GM18870 (cell line): ENCODE results near the gene RABL6.
"Not testable (repeated sequence)": the region's sequence is repeated elsewhere in the genome, so short reads cannot be mapped to it uniquely, and the experiment has no call there.

Source experiments
- ATAC-seq: cut with Tn5 transposase; IDR thresholded peaks from one replicate; pipeline ENCODE4 v1.9.1; 2021; ENCODE audit warnings: moderate library complexity; ENCODE audit not compliant: unreplicated experiment

The RABL6 gene

DNA sequence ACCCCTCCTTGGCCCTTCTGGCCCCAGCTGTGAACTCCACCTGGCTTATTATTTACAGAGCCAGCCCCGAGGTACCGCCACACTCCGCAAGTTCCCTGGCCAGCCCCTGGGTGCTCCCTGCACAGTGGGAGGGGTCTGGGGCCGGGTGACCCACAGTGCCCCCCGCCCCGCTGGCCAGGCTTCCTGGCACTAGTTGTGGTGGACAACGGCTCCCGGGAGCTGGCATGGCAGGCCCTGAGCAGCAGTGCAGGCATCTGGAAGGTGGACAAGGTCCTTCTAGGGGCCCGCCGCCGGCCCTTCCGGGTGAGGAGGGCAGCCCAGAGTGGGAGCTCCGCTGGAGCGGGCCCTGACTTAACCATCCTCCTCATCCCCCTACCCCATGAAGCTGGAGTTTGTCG, 48.3 kb downstream of the RABL6 start:
- ATAC-seq: no peak

DNA sequence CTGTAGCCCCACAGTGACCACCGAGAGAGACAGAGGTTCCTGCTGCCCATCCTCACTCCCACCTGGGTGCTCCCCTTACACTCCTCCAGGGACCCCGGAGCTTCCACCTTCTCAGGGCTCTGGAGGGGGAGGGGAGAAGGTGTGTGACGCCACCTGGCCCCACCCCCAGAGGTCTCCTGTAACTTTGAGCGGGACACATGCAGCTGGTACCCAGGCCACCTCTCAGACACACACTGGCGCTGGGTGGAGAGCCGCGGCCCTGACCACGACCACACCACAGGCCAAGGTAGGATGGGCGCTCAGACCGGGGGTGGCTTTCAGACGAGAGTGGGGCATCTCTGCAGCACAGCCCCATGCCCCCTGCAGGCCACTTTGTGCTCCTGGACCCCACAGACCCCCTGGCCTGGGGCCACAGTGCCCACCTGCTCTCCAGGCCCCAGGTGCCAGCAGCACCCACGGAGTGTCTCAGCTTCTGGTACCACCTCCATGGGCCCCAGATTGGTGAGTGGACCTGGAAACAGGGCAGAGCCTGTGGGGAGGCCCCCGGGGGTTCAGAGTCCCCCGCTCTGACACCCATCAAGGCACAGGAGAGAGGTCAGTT, 48.9 kb downstream of the RABL6 start:
- no peak for ATAC-seq

DNA sequence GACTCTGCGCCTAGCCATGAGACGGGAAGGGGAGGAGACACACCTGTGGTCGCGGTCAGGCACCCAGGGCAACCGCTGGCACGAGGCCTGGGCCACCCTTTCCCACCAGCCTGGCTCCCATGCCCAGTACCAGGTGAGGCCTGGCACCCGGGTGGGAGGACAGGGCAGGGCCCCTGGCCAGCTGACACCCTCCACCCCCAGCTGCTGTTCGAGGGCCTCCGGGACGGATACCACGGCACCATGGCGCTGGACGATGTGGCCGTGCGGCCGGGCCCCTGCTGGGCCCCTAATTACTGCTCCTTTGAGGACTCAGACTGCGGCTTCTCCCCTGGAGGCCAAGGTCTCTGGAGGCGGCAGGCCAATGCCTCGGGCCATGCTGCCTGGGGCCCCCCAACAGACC, 49.4 kb downstream of the RABL6 start:
- no peak for ATAC-seq

DNA sequence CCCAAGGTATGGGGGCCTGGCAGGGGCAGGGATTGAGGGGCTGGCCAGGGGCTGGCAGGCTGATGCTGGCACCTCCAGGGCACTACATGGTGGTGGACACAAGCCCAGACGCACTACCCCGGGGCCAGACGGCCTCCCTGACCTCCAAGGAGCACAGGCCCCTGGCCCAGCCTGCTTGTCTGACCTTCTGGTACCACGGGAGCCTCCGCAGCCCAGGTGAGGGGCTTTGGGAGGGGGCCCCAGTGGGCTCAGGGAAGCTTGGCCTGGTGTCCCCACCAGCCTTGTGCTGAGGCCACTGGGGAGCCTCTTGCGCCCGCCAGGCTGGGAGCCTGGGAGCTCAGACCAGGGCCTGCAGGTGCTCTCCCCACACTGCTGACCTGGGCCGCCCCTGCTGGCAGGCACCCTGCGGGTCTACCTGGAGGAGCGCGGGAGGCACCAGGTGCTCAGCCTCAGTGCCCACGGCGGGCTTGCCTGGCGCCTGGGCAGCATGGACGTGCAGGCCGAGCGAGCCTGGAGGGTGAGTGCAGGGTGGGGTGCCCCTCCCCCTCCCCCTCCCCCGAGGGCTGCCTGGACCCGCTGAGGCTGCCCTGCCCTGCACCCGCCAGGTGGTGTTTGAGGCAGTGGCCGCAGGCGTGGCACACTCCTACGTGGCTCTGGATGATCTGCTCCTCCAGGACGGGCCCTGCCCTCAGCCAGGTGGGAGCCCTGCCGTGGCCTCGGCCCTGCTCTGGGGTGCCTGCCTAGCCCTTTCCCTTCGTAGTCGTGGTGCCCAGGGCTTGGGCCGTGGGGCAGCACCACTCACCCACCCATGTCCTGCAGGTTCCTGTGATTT, 50.0 kb downstream of the RABL6 start:
- no peak for ATAC-seq

DNA sequence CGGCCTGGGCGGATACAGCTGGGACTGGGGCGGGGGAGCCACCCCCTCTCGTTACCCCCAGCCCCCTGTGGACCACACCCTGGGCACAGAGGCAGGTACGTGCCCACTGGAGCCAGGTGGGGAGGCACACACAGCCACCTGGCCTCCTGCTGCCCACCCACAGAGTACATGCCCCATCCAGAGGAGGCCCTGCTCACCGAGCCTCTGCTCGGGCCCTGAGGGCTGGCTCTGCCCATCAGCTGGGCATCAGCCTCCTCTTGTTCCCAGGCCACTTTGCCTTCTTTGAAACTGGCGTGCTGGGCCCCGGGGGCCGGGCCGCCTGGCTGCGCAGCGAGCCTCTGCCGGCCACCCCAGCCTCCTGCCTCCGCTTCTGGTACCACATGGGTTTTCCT, 50.7 kb downstream of the RABL6 start:
- ATAC-seq: no peak

DNA sequence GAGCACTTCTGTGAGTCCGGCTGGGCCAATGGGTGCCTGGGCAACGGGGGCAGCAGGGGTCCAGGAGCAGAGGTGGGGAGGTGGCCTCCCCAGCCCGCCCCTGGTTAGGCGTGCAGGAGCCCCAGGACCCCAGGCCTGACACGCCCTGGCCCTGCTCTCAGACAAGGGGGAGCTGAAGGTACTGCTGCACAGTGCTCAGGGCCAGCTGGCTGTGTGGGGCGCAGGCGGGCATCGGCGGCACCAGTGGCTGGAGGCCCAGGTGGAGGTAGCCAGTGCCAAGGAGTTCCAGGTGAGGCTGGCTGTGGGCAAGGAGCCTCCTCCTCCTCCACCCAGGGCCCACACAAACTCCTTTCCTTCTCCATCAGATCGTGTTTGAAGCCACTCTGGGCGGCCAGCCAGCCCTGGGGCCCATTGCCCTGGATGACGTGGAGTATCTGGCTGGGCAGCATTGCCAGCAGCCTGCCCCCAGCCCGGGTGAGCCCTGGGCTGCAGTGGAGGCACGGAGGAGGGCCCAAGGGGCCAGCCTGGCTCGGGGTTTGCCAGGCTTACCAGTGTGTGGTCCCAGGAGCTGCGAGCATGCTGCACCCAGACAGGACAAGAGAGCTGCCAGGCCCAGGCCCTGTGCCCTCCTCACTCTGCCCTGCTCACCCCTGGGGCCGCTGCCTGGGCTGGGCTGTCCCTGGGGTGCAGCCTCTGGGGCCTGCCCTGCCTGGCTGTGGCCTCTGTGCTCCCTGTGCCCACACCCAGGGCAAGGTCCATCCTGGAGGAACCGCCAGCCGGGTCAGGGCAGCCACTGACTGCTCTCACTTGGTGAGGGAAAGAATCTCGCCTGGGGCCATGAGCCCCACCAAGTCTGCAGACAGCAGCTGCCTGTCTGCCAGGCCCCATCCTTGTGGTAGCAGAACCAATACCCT, 51.4 kb downstream of the RABL6 start:
- ATAC-seq: no peak

DNA sequence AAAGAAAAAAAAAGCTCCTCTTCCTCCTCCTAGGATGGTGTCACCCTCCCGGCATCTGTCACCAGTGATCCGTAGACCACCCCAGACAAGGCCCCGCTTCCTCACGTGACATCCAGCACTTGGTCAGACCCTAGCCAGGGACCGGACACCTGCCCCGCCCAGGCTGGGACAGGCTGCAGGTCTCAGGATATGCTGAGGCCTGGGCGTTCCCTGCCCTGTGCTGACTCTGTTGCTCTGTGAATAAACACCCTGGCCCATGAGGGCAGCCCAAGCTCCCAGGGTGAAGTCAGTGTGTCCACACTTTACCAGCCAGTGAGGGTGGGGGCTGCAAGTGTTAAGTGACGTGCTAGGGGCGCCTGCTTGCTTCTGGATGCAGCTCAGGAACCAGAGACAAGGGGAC, 52.8 kb downstream of the RABL6 start:
- ATAC-seq: no peak

DNA sequence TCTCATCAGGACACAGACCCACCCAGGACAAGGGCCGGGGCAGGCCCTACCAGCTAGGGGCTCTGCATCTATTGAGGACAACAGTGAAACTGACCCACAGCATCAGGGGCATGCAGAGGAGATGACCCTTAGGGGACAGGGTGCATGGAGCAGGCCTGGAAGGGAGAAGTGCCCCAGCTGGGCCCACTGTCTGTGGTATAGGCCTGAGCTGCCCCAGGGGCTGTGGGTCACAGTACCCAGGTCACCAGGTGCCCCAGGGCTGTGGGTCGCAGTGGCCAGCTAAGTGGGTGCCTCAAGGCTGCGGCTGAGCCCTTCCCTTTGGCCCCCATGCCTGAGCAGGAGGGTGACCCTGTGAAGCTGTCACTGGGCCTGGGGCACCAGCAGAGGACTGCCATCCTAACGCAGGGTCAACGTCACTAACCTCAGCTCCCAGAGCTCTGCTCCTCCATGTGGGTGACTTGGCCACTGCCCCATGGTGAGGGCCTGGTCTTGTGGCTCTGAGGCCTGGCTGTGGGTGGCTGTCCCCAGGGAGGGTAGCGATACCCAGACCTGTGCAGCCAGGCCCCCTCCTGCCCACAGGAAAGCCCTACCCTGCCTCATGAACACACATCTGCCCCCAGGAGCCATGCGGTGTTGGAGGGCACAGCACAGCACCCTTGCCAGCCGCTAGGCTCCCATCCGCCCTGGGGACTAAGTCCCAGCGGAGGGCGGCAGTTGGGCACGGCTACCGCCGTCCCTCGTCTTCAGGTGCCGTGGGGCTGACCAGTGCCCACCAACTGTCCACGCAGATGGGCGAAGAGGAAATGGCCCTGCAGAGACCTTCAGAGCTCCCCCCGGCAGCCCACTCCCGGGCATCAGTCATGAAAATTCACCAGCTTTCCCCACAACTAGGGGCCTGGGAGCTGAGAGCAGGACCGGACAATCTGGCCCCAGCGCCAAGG, 53.5 kb downstream of the RABL6 start:
- no peak for ATAC-seq

DNA sequence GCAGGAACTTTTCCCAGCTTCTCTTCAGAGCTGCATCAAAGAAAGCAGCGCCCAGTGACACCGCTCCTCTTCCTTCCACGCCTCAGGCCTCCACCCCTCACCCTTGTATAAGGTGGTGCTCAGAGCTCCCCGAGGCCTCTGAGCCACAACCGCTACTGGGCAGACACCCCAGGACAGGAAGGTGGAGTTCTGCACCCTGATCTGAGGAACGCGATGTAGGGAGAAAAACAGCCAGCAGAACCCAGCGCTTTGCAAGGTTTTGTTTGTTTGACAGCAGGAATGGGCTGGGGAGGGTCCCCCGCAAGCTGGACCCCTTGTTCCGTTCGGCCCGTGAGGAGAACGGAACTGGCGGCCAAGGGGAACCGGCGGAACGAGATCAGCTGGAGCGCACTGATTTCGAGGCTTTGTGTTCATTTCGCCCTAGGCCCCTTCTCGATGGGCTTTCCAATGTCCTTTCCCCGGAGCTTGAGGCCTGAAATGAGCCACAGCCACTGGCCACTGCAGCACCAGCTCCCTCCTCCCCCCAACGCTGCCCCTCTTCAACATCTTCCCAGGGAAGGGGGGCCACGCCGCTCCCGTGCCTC, 54.2 kb downstream of the RABL6 start:
- ATAC-seq: no peak

DNA sequence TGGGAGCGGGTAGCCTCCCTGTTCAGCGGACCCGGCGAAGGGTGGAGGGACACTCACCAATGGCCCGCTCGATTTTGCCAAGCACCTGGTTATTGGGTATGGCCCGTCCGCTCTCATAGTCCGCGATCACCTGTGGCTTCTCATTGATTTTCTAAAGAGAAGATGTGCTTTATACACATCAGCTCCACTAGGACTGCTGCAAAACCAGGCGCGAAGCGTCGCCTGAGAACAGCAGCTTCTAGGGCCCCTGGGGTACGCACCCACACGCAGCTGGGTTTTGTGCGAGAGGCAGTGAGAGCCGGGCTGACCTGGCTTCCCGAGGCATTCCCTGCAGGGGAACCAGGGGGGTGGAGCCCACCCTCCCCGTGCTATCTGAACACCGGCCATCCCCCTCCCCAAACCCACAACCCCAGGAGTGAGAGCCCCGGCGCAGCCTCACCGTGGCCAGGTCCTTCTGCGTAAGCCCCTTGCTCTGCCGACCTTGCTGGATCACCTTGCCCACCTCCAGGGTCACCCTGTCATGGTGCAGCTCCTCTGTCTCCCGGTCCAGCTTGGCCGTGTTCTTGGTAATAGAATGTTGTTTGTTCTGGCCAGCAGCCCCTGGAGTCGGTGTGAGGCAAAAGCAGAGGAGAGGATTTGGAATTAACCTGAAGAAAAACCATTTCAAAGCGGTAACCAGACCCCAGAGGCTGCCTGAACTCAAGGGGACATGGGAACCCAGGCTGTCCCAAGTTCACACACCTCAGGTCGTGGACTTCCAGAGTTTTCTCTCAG, 55.3 kb downstream of the RABL6 start:
- ATAC-seq: no peak

DNA sequence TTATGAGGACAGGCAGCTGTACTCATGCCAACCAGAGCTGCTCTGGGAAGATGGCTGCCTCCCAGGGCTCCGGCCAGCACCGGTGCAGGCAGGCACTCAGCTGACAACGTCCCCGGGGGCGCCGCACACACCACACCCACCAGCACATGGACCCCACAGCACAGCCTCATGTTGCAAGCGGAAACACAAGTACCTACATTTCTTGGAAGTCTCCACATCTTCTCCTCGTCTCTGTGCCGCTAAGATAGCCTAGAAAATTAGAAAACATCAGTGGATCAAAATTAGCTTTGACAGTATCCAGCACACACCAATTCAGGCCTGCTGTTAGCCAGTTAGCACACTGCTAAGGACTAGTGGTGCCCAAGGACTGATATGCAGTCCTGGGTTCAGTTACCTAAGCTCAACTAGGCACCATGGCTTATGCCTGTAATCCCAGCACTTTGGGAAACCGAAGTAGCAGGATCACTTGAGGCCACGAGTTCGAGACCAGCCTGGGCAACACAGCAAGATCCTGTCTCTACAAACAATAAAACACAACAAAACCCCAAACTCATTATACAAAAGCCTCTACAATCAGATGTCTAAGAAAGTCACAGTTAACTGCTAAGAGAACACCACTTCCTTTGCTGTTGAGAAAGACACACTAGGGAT, 56.0 kb downstream of the RABL6 start:
- no peak for ATAC-seq

DNA sequence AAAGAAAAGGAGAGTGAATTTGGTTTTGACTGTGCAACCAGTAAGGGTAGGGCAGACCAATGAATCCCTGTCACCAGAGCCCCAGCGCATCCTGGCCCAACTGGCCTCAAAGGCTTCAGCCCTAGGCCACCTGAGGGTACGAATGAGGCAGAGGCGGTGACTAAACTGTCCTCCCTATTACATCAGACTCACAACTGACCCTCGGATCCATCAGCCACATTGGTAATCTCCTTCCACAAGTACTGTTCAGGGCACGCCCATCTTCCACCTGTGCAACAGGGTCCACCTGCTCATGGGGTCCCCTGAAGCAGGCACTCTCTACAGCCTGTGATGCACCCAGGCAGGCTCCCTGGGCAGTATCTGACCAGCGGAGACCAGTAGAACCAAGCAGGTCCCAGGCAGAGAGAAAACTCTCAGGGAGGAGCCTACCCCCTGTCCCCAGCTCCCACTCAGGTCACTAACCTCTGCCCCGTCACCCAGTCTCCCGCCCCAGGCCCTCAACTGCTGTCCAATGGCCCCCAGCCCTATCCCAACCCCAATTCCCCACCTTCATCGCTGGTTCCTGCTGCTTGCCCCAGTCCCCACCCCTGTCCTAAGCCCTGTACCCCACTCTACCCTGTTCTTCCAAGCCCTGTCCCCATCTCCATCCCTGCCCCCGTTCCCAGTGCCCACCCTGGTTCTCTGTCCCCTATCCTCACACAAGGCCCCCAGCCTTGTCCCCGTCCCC, 57.5 kb downstream of the RABL6 start:
- ATAC-seq: no peak

DNA sequence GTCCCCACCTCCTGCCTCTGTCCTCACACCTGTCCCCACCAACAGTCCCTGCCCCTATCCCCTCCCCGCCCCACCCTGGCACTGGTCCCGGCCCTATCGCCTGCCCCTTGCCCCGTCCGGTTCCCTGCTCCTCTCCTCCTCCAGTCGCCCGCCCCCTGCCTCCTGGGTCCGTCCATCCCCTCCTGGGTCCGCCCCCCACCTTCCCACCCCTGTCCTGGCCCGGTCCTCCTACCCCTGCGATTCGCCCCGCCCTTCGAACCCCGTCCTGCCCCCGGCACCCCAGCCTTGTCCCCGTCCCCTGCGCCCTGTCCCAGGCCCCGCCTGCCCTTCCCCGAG, 58.0 kb downstream of the RABL6 start:
- ATAC-seq: no peak

DNA sequence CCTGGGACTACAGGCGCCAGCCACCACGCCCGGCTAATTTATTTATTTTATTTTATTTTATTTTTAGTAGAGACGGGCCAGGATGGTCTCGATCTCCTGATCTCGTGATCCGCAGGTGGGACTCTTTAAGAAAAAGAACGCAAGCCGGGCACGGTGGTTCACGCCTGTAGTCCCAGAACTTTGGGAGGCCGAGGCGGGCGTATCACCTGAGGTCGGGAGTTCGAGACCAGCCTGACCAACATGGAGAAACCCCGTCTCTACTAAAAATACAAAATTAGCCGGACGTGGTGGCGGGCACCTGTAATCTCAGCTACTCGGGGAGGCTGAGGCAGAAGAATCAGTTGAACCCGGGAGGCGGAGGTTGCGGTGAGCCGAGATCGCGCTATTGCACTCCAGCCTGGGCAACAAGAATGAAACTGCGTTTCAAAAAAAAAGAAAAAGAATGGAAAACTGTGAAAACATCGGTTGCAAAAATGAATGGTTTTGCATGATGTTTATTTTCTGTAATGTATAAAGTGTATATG, 59.2 kb downstream of the RABL6 start:
- ATAC-seq: not testable (repeated sequence)

DNA sequence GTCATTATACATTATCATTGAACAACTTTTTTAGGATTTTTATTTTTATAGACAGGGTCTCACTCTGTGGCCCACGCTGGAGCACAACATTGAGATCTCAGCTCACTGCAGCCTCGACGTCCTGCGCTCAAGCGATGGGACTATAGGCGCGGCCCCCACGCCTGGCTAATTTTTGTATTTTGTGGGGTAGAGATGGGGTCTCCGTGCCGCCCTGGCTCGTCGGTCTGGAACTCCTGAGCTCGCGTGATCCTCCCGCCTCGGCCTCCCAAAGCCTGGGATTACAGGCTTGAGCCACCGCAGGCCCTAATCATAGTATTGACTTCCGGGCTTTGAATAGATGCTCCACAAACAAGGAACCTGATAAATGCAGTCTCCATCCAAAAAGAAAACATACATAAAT, 59.7 kb downstream of the RABL6 start:
- ATAC-seq: no peak

DNA sequence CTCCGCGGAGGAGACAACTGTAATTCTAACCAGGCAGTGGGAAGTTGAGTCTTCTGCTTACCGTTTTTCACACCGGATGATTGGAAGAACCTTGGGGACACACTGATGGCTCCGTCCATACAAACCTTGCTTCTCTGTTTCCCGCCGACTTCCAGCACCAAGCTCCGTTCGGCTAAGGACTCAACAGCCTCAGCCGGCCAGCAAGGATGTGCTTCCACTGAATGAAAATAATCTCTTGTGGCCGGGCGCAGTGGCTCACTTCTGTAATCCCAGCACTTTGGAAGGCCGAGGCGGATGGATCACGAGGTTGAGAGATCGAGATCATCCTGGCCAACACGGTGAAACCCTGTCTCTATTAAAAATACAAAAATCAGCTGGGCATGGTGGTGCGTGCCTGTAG, 60.2 kb downstream of the RABL6 start:
- no peak for ATAC-seq

DNA sequence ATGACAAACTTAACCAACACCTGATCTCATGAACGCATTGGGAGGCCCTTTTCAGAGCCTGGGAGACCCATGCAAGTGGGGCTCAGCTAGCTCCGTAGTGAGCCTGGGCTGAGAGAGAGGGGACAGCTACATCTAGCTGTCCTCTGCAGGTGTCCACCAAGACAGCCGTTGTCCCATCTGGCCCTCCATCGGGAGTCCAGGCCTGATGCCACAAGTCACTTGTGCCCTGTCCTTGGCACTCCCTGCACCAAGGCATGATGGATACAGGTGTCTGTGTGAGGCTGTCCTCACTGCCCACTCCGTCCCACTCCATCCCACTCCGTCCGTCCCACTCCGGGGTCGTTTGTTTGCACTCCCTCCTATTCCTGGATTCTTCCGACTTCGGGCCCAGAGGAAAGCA, 60.9 kb downstream of the RABL6 start:
- ATAC-seq: no peak

DNA sequence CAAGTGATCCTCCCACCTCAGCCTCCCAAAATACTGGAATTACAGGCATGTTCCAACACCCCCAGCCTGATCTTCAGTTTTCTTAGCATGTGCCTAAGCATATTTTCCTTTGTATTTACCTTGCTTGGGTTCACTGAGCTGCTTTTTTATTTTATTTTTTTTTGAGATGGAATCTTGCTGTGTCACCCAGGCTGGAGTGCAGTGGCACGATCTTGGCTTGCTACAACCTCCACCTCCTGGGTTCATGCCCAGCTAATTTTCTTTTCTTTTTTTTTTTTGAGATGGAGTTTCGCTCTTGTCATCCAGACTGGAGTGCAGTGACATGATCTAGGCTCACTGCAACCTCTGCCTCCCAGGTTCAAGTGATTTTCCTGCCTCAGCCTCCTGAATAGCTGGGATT, 61.9 kb downstream of the RABL6 start:
- ATAC-seq: not testable (repeated sequence)
